Subcutaneous abdominal adipose tissue (tissue), 5 donors: ENCODE results near the gene CORO2B.

ENCODE experiments used
- H3K27ac ChIP-seq: one replicate; pipeline ENCODE4 v1.7.0; 2013; ENCODE audit warnings: low read depth, mild to moderate bottlenecking, inconsistent platforms, low read length, moderate library complexity
- H3K27me3 ChIP-seq, 5 donors: one replicate each; pipeline ENCODE4 v1.7.0; 2013; ENCODE audit warnings: low read length in 5 of 5, inconsistent platforms in 1 of 5; ENCODE audit not compliant: control insufficient read depth in 5 of 5, insufficient read depth in 4 of 5
- H3K36me3 ChIP-seq, 5 donors: one replicate each; pipeline ENCODE4 v1.7.0; 2013; ENCODE audit warnings: low read length in 5 of 5; ENCODE audit not compliant: control insufficient read depth in 5 of 5, insufficient read depth in 5 of 5
- H3K4me1 ChIP-seq, 5 donors: one replicate each; pipeline ENCODE4 v1.7.0; 2013; ENCODE audit warnings: low read length in 5 of 5, mild to moderate bottlenecking in 3 of 5, moderate library complexity in 1 of 5; ENCODE audit not compliant: control insufficient read depth in 5 of 5, insufficient read depth in 5 of 5
- H3K4me3 ChIP-seq, 5 donors: one replicate each; pipeline ENCODE4 v1.7.0; 2013; ENCODE audit warnings: low read length in 5 of 5, low read depth in 1 of 5
- H3K9ac ChIP-seq, 5 donors: one replicate each; pipeline ENCODE4 v1.7.0; 2013; ENCODE audit warnings: low read length in 5 of 5, mild to moderate bottlenecking in 4 of 5, moderate library complexity in 3 of 5
- H3K9me3 ChIP-seq, 5 donors: one replicate each; pipeline ENCODE4 v1.7.0; 2013; ENCODE audit warnings: low read length in 5 of 5; ENCODE audit not compliant: control insufficient read depth in 5 of 5
- donor health status: healthy.
- donor health status: healthy.
- donor health status: healthy.
- donor health status: healthy.
- donor health status: healthy.

Gene CORO2B

GRCh38 chr15:68769702-68770101, 190.9 kb downstream of the CORO2B start:
- Histone ChIP-seq H3K9me3 (peaks cover 0 to 2% (median 0%) of the 10 kb centered on the region in 5 donors), H3K9ac (no peak overlapping the region), H3K27ac (no peak overlapping the region), H3K4me1 (peaks cover 0 to 9% (median 1%) of the 10 kb centered on the region in 5 donors), H3K4me3 (no peak overlapping the region), H3K36me3 (no peaks in the 10 kb centered on the region), H3K27me3 (no peaks in the 10 kb centered on the region)

GRCh38 chr15:68770216-68770615, 191.4 kb downstream of the CORO2B start:
- Histone ChIP-seq H3K27ac (no peak overlapping the region), H3K27me3 (no peaks in the 10 kb centered on the region), H3K9ac (no peak overlapping the region), H3K9me3 (peaks cover 0 to 2% (median 0%) of the 10 kb centered on the region in 5 donors), H3K4me1 (peaks cover 1 to 13% (median 6%) of the 10 kb centered on the region in 5 donors), H3K36me3 (no peaks in the 10 kb centered on the region), H3K4me3 (no peak overlapping the region)

GRCh38 chr15:68773036-68773435, 194.2 kb downstream of the CORO2B start:
- Histone ChIP-seq H3K4me3 (no peak overlapping the region), H3K27ac (no peak overlapping the region), H3K36me3 (peaks cover 0 to 5% (median 4%) of the 10 kb centered on the region in 5 donors), H3K9ac (no peak overlapping the region), H3K27me3 (no peaks in the 10 kb centered on the region), H3K9me3 (peaks cover 0 to 2% (median 0%) of the 10 kb centered on the region in 5 donors), H3K4me1 (peaks cover 7 to 29% (median 18%) of the 10 kb centered on the region in 5 donors)

GRCh38 chr15:68774120-68774519, 195.3 kb downstream of the CORO2B start:
- H3K4me1 ChIP-seq, result peaks cover 7 to 29% (median 18%) of the 10 kb centered on the region in 5 donors
- peaks cover 0 to 12% (median 9%) of the 10 kb centered on the region in 5 donors for H3K36me3 ChIP-seq
- H3K9me3 ChIP-seq, result peaks cover 0 to 2% (median 0%) of the 10 kb centered on the region in 5 donors
- no peak overlapping the region for H3K27ac ChIP-seq
- H3K9ac ChIP-seq, result no peak overlapping the region
- no peaks in the 10 kb centered on the region for H3K27me3 ChIP-seq
- H3K4me3 ChIP-seq, result no peak overlapping the region

GRCh38 chr15:68774521-68775235, 195.9 kb downstream of the CORO2B start:
- Histone ChIP-seq H3K4me1 (peaks cover 7 to 29% (median 18%) of the 10 kb centered on the region in 5 donors), H3K36me3 (peaks cover 0 to 18% (median 14%) of the 10 kb centered on the region in 5 donors), H3K27me3 (no peaks in the 10 kb centered on the region), H3K9ac (no peak overlapping the region), H3K4me3 (no peak overlapping the region), H3K9me3 (peaks cover 0 to 2% (median 0%) of the 10 kb centered on the region in 5 donors), H3K27ac (peak overlapping the region; percentile 59)

- Histone ChIP-seq H3K27ac (peak overlapping the region; percentile 59), H3K9ac (no peak overlapping the region), H3K9me3 (peaks cover 0 to 2% (median 0%) of the 10 kb centered on the region in 5 donors), H3K36me3 (peaks cover 0 to 21% (median 17%) of the 10 kb centered on the region in 5 donors), H3K4me3 (no peak overlapping the region), H3K27me3 (no peaks in the 10 kb centered on the region), H3K4me1 (peaks cover 7 to 29% (median 18%) of the 10 kb centered on the region in 5 donors)
These were observed 196.4 kb downstream of the CORO2B start for GRCh38 chr15:68775236-68775577.

- Histone ChIP-seq H3K4me1 (peaks cover 7 to 29% (median 18%) of the 10 kb centered on the region in 5 donors), H3K36me3 (peaks cover 0 to 27% (median 22%) of the 10 kb centered on the region in 5 donors), H3K9me3 (peaks cover 0 to 2% (median 0%) of the 10 kb centered on the region in 5 donors), H3K27ac (peak overlapping the region; percentile 59), H3K4me3 (peak overlapping the region in 1 of 5 donors; percentile 16), H3K27me3 (no peaks in the 10 kb centered on the region), H3K9ac (no peak overlapping the region)
These were observed 197.1 kb downstream of the CORO2B start for GRCh38 chr15:68775671-68776476.

- Histone ChIP-seq H3K27ac (no peak overlapping the region), H3K9me3 (peaks cover 0 to 2% (median 0%) of the 10 kb centered on the region in 5 donors)
These were observed 197.9 kb downstream of the CORO2B start for GRCh38 chr15:68776477-68777270.

More at GRCh38 chr15:68776477-68777270, 197.9 kb downstream of the CORO2B start:
- H3K4me1 ChIP-seq, result peaks cover 7 to 29% (median 19%) of the 10 kb centered on the region in 5 donors
- H3K9ac ChIP-seq, result no peak overlapping the region
- H3K36me3 ChIP-seq, result peaks cover 0 to 29% (median 23%) of the 10 kb centered on the region in 5 donors
- no peaks in the 10 kb centered on the region for H3K27me3 ChIP-seq
- no peak overlapping the region for H3K4me3 ChIP-seq
